ENCODE measurements around the gene TNRC6C. TPM values are rescaled to one million over a fixed set of nuclear protein-coding genes. Genes with fewer than 3 reads are reported as not detected.

The TNRC6C gene
- total RNA-seq, 1 donor from 2014 or later, result 25.8 TPM

GRCh38 chr17:78048346-78049292 is 90.1 kb downstream of the TNRC6C start:
- Histone ChIP-seq H3K27me3 (no peaks in the 10 kb centered on the region), H3K4me1 (no peaks in the 10 kb centered on the region), H3K4me3 (no peak overlapping the region), H3K27ac (no peak overlapping the region), H3K9me3 (no peaks in the 10 kb centered on the region), H3K36me3 (peaks cover 39 to 43% of the 10 kb centered on the region in 2 donors)
- no peak for TF ChIP-seq CTCF (IDR thresholded peaks at IDR 0.05)
- intact Hi-C loops (cut with DNase I), result no loop called here
- DNase-seq (ENCODE audit: low spot score in 2 of 2), result no peak

- Histone ChIP-seq H3K36me3 (peaks cover 39 to 47% of the 10 kb centered on the region in 2 donors), H3K9me3 (no peaks in the 10 kb centered on the region), H3K27ac (no peak overlapping the region), H3K27me3 (no peaks in the 10 kb centered on the region), H3K4me3 (no peak overlapping the region), H3K4me1 (no peaks in the 10 kb centered on the region)
- TF ChIP-seq CTCF (IDR thresholded peaks at IDR 0.05), result no peak
- DNase-seq (ENCODE audit: low spot score in 2 of 2), result no peak
- intact Hi-C loops (cut with DNase I), result no loop called here
Measured at GRCh38 chr17:78049609-78050008, 91.1 kb downstream of the TNRC6C start.

GRCh38 chr17:78051186-78051972 is 92.9 kb downstream of the TNRC6C start:
- TF ChIP-seq CTCF (IDR thresholded peaks at IDR 0.05), result no peak
- H3K27ac ChIP-seq, result no peak overlapping the region
- no peaks in the 10 kb centered on the region for H3K27me3 ChIP-seq
- intact Hi-C loops (cut with DNase I), result no loop called here
- peaks cover 39 to 53% of the 10 kb centered on the region in 2 donors for H3K36me3 ChIP-seq
- no peaks in the 10 kb centered on the region for H3K4me1 ChIP-seq
- no peaks in the 10 kb centered on the region for H3K9me3 ChIP-seq
- no peak for DNase-seq (ENCODE audit: low spot score in 2 of 2)
- H3K4me3 ChIP-seq, result no peak overlapping the region

DNA sequence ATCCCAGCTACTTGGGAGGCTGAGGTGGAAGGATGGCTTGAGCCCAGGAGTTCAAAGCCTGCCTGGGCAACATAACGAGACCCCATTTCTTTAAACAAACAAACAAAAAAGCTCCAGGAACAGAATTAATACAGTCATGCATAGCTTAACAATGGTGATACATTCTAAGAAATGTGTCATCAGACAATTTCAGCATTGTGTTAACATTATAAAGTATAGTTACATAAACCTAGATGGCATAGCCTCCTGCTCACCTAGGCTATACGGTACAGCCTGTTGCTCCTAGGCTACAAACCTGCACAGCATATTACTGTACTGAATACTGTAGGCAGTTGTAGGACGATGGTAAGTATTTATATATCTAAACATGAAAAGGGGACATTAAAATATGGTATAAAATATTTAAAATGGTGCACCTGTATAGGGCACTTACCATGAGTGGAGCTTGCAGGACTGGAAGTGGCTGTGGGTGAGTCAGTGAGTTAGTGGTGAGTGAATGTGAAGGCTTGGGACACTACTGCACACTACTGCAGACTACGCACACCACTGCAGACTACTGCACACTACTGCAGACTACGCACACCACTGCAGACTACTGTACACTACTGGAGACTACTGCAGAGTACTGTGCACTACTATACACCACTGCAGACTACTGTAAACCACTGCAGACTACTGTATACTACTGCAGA is 95.4 kb downstream of the TNRC6C start:
- H3K4me3 ChIP-seq, result no peak overlapping the region
- peaks cover 36 to 48% of the 10 kb centered on the region in 2 donors for H3K36me3 ChIP-seq
- intact Hi-C loops (cut with DNase I), result no loop called here
- TF ChIP-seq CTCF (IDR thresholded peaks at IDR 0.05), result no peak
- no peaks in the 10 kb centered on the region for H3K9me3 ChIP-seq
- peaks cover 0 to 8% of the 10 kb centered on the region in 2 donors for H3K4me1 ChIP-seq
- H3K27me3 ChIP-seq, result no peaks in the 10 kb centered on the region
- no peak for DNase-seq (ENCODE audit: low spot score in 2 of 2)
- H3K27ac ChIP-seq, result no peak overlapping the region

- no peaks in the 10 kb centered on the region for H3K27me3 ChIP-seq
- intact Hi-C loops (cut with DNase I), result loop anchor here (5.0 kb wide), 1 partner anchor 35 kb away; no protein-coding TSS in a partner anchor
- no peak overlapping the region for H3K4me3 ChIP-seq
- peaks cover 3 to 8% of the 10 kb centered on the region in 2 donors for H3K4me1 ChIP-seq
- no peak for TF ChIP-seq CTCF (IDR thresholded peaks at IDR 0.05)
- H3K9me3 ChIP-seq, result no peaks in the 10 kb centered on the region
- H3K36me3 ChIP-seq, result peaks cover 8 to 19% of the 10 kb centered on the region in 2 donors
- DNase-seq (ENCODE audit: low spot score in 2 of 2), result no peak
- H3K27ac ChIP-seq, result no peak overlapping the region
Measured at GRCh38 chr17:78057113-78057740, 98.7 kb downstream of the TNRC6C start.
